Measurements from ENCODE around the gene CHST1.

DNA sequence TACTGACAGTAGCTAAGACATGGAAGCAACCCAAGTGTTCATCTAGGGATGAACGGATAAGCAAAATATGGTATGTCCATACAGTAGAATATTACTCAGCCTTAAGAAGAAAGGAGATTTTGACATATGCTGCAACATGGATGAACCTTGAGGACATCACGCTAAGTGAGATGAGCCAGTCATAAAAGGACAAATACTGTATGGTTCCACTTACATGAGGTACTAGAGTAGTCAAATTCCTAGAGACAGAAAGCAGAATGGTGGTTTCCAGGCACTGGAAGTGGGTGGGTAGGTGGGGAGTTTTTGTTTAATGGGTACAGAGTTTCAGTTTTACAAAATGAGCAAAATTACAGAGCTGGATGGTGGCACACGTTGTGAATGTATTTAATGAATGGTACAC is 18.1 kb downstream of the CHST1 start:
- TF ChIP-seq, protein P1, sequence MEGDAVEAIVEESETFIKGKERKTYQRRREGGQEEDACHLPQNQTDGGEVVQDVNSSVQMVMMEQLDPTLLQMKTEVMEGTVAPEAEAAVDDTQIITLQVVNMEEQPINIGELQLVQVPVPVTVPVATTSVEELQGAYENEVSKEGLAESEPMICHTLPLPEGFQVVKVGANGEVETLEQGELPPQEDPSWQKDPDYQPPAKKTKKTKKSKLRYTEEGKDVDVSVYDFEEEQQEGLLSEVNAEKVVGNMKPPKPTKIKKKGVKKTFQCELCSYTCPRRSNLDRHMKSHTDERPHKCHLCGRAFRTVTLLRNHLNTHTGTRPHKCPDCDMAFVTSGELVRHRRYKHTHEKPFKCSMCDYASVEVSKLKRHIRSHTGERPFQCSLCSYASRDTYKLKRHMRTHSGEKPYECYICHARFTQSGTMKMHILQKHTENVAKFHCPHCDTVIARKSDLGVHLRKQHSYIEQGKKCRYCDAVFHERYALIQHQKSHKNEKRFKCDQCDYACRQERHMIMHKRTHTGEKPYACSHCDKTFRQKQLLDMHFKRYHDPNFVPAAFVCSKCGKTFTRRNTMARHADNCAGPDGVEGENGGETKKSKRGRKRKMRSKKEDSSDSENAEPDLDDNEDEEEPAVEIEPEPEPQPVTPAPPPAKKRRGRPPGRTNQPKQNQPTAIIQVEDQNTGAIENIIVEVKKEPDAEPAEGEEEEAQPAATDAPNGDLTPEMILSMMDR (IDR thresholded peaks at IDR 0.05): no peak
- no peak for TF ChIP-seq POLR2A (IDR thresholded peaks at IDR 0.05)

All from testis (tissue), 2 donors.